Adrenal gland (tissue), 5 donors: ENCODE data around the gene SMIM12.

Experiments
- CTCF ChIP-seq, 6 experiments: fragments of 450-650 bp in 4 of 6; fragments of 200-600 bp in 2 of 6; sonication (generic) in 1 of 6; IDR thresholded peaks; 1 replicate in 5 of 6; 2 replicates in 1 of 6; pipeline versions ENCODE4 v1.5.1 to v1.8.0; 2016 to 2021; ENCODE audit warnings: antibody characterized with exemption in 6 of 6, mild to moderate bottlenecking in 2 of 6, moderate library complexity in 1 of 6
- POLR2A ChIP-seq, 2 donors: fragments of 450-650 bp; IDR thresholded peaks; one replicate each; pipeline ENCODE4 v1.6.1; 2017; ENCODE audit warnings: antibody characterized with exemption in 2 of 2, mild to moderate bottlenecking in 2 of 2, moderate library complexity in 1 of 2
- donor health status: DM: no; HTN: no; CAD: no.

GRCh38 chr1:34879230-34879629, 19.7 kb upstream of the SMIM12 start:
- TF ChIP-seq POLR2A (IDR thresholded peaks at IDR 0.05) = no peak
- TF ChIP-seq CTCF (IDR thresholded peaks at IDR 0.05) = no peak
